Astrocyte of the hippocampus (primary cell): ENCODE data around the gene SLC35A3.
A peak's percentile ranks its signal among the peaks of the same experiment; 100 is the strongest.
"Not testable (repeated sequence)": the region's sequence is repeated elsewhere in the genome, so short reads cannot be mapped to it uniquely, and the experiment has no call there.

ENCODE experiments used
- DNase-seq: peaks from one replicate; pipeline ENCODE4 v3.0.0; 2011; ENCODE audit warnings: low read depth, low spot score

The SLC35A3 gene

DNA sequence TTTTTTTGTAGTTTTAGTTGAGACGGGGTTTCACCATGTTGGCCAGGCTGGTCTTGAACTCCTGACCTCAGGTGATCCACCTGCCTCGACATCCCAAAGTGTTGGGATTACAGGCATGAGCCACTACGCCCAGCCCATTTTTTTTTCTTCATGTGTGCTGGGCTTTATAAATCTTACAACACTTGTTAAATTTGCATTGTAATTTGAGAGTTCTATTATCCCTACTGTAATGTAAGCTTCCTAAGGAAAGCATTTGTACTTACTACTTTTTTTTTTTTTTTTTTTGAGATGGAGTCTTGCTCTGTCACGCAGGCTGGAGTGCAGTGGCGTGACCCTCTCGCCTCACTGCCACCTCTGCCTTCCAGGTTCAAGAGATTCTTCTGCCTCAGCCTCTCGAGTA lies 2.3 kb downstream of the SLC35A3 start:
- DNase-seq = not testable (repeated sequence)

DNA sequence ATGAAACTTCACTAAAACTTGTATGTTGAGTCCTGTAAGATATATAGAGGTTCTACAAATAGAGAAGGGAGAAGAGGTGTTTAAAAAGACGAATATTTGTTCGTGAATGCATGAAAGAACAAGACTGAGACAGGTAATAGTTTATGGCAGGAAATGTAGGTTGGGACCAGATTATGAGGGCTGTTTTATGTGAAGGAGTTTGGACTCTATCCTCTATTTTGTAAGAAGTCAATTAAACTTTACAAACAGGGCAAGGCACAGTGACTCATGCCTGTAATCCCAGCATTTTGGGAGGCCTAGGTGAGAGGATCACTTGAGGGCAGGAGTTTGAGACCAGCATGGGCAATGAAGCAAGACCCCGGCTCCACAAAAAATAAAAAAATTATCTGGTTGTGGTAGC lies 5.7 kb downstream of the SLC35A3 start:
- DNase-seq = no peak

DNA sequence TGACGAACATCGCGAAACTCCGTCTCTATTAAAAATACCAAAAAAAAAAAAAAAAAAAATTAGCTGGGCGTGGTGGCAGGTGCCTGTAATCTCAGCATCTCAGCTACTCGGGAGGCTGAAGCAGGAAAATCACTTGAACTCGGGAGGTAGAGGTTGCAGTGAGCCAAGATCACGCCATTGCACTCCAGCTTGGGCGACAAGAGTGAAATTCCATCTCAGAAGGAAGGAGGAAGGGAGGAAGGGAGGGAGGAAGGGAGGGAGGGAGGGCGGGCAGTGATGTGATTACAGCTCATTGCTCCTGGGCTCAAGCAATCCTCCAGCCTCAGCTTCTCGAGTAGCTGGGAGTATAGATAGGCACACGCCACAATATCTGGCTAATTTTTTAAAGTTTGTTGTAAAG lies 7.5 kb downstream of the SLC35A3 start:
- not testable (repeated sequence) for DNase-seq

DNA sequence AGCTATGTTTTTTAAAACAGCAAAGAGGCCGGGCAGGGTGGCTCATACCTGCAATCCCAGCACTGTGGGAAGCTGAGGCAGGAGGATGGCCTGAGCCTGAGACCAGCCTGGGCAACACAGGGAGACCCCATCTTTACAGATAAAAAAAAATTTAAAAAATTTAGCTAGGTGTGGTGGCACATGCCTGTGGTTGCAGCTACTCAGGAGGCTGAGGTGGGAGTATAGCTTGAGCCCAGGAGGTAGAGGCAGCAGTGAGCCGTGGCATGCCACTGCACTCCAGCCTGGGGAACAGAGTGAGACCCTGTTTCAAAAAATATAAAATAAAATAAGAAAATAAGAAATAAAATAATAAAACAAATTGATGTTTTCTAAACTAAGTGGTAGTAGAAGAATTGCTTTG lies 8.4 kb downstream of the SLC35A3 start:
- DNase-seq = no peak

DNA sequence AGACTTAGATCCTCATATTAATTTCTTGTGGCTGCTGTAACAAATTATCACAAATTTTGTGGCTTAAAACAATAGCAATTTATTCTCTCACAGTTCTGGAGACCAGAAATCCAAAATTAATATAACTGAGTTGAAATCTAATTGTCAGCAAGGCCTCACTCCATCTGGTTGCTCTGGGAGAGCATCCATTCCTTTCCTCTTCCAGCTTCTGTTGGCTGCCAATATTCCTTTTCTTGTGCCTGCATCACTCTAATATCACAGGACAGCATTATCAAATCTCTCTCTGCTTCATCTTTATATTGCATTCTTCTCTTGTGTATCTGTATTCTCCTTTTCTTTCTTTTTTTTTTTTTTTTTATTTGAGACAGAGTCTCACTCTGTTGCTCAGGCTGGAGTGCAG lies 9.3 kb downstream of the SLC35A3 start:
- no peak for DNase-seq

DNA sequence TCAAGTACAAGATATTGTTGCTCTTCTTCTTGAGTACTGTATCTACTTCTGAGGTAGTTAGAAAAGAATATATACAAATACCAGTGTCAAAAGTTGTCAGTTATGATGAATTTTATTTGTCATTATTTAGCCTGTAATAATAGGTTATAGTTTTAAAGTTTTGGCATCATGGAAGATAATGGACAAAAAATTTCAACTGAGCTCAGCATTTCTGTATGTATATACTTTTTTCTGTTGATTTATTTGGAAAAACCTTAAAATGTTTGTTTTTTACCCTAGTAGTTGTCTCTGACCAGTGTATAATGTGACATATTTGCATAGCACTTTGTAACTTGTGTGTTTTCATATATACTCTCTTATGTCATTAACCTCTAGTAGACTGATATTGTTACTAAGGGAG lies 11.1 kb downstream of the SLC35A3 start:
- DNase-seq = no peak

DNA sequence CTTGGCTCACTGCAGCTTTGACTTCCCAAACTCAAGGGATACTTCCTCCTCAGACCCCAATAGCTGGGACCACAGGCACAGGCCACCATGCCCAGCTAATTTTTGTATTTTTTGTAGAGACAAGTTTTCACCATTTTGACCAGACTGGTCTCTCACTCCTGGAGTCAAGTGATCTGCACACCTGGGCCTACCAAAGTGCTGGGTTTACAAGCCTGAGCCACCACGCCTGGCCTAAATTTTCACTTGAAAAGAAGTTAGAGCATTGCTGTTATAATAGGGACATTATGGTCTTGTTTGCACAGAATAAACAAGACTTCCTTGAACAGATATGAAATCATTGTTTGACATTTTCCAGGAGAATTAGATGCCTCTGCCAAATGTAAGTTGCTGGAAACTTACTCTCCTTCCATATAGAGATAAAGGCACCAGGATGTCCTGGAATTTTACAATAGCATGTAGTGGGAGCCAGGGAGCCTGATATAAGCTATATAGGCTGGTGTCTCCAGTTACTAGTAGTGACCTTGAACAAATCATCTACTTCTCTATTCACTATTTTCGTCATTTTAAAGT lies 16.9 kb downstream of the SLC35A3 start:
- DNase-seq = no peak

DNA sequence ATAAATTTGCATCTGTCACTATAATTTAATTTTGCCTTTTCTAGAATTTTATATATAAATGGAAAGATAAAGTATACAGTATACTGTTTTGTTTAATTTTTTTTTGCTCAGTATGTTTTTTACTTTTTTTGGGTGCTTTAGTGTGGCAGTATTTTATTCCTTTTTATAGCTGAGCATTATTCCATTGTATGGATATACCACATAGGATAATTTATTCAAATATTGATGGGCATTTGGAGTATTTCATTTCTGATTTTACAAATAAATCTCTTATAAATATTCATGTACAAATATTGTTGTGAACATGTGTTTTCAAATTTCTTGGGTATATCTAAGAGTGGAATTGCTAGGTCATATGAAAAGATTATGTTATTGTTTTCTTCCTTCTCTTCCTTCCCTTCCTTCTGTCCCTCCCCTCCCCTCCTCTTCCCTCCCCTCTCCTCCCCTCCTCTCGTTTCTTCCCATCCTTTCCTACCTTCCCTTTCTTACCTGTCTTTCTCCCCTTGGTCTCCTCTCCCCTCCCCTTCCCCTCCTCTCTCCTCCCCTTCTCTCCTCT lies 18.5 kb downstream of the SLC35A3 start:
- DNase-seq = no peak

DNA sequence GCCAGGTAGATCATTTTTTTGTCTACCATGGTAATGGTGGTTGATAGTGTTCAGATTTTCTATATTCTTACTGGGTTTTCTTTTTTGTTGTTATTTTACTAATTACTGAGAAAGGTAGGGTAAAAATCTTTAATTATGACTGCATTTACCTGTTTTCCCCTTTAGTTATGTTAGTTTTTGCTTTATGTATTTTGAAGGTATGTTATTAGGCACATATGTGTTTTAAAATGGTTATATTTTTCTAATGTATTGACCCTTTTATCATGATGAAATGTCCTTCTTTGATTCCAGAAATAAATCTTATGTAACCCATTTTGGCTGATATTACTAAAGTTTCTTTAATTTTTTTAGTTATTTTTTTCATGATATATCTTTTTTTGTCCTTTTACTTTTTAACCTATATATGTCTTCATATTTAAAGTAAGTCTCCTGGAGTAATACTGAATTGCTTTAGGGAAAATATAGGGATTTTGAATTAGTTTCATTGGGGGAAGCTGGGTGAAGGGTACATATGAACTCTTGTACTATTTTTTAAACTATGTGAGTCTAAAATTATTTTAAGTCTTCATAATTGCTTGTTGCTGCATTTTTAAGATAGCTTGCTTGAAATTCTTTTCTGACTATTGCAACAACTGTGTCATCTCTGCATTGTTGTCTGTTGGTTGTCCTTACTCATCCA lies 22.4 kb downstream of the SLC35A3 start:
- DNase-seq = no peak

DNA sequence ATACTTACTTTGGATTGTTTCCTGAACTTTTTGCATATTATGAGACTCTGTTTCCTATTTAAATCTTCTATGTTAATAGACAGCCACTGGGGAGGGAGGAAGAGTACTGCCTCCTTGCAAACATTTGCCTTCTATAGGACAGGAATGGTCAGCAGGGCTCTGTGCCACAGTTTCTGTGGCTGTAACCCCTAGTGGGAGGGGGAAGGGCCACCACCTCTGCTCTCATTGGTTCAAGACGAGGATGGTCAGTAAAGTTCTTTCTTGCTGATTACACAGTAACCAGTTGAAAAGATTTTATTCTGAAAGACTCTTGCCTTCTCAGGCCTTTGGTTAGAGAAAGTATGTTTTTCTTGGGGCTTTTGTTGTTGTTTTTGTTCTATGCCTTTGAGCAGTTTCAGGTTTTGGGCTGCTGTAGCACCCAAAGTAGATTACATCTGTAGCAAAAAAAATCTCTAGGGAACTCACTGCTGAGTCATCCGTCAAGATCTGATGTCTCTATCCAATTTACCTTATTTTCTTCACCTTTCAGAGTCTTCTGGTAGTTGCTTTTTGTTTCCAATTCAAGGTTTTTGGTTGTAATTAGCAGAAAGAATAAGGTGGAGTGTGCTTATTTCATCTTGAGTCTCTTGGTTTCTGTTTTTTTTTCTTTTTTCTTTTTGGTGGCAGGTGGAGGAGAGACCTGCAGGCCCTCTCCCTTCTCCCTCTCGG lies 23.1 kb downstream of the SLC35A3 start:
- DNase-seq = peak; percentile 56

DNA sequence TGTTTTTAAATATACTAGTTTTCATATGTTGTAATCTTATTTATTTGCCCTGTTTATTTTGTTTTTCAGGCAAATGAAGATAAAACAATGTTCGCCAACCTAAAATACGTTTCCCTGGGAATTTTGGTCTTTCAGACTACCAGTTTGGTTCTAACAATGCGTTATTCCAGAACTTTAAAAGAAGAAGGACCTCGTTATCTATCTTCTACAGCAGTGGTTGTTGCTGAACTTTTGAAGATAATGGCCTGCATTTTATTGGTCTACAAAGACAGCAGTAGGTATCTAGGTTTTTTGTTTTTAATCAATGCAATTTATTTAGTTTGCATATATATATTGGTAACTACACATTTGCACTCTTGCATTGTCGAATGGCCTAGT lies 23.7 kb downstream of the SLC35A3 start:
- no peak for DNase-seq

DNA sequence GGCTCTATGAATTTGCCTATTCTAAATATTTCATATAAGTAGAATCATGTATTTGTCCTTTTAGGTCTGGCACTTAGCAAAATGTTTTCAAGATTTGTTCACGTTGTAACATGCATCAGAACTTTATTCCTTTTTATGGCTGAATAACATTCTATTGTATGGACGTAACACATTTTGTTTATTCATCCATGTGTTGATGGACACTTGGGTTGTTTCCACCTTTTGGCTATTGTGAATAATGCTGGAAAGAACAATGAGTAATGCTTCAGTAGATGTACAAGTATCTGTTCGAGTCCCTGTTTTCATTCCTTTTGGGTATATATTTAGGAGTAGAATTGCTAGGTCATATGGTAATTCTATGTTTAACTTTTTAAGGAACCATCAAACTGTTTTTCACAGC lies 24.7 kb downstream of the SLC35A3 start:
- peak; percentile 11 for DNase-seq

DNA sequence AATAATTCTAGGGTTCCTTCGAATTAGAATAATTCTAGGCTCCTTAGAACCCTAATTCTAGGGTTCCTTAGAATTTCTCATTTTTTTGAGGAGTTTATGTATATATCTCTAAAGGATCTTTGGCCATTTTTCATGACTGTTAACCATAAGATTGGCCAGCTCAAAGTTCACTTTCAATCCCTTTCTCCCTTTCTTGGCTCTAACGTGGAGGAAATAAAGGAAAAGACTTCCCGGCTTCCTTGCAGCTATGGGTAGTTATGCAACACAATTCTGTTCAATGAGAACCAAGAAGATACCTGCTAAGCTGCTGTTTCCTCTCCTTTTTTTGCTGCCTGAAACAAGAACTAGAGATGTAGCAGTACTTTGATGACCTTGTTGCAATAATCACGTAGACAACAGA lies 27.2 kb downstream of the SLC35A3 start:
- DNase-seq = no peak

DNA sequence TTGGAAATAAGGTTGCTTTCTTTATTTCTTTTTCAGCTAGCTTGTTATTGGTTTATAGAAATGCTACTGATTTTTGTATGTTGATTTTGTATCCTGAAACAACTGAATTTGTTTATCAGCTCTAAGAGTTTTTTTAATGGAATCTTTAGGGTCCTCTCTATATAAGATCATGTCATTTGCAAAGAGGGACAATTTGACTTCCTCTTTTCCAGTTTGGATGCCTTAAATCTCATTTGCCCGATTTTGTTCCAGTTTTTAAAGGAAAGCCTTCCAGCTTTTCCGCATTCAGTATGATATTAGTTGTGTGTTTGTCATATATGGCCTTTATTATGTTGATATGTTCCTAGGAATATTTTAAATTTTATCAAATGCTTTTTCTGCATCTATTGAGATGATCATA lies 31.7 kb downstream of the SLC35A3 start:
- DNase-seq = no peak

DNA sequence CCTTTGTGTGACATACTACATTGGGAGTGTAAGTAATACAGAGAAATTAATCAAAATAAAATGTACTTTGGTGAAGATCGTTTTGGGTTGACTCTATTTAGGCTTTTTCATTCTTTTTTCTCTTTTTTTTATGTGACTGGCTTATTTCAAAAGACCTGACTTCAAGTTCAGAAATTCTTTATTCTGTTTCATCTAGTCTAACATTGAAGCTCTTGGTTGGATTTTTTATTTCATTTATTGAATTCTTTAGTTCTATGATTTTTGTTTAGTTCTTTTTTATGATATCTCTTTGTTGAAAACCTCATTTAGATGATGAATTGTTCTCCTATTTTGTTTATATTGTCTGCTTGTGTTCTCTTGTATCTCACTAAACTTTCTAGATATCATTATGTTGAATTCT lies 35.6 kb downstream of the SLC35A3 start:
- no peak for DNase-seq

DNA sequence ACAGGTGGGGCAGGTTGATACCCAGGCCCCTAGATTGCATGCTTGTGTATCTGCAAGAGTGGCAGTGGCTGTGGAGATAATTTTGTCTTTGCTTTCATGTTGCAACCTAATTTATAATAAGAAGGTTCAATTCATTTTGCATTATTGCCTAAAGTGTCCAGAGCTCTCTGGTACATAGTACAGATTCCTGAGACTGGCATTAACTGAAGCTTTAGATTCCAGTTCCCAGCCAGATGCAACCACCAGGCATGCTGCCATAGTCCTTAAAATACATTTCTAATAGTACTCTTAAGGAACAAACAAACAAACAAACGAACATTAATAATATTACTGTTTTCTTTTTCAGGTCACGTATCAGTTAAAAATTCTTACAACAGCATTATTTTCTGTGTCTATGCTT lies 36.9 kb downstream of the SLC35A3 start:
- no peak for DNase-seq

DNA sequence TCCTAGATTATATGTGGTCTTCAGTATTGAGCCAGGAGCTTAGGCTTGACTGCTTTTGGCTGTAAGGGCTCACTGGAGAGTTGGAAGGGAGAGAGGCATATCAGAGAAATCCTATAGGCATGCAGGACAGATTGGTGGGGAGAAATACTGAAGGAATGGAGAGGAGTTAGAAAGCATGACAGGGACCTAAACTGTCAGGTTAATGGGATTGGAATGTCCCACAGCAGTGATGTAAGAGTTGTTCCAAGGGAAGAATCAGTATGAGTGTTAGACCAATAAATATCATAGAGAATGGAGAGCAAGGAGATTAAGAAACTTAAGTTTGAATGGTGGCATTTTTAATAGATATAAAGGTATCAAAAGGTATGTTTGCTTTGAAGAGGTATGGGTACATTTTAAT lies 39.7 kb downstream of the SLC35A3 start:
- DNase-seq = no peak

DNA sequence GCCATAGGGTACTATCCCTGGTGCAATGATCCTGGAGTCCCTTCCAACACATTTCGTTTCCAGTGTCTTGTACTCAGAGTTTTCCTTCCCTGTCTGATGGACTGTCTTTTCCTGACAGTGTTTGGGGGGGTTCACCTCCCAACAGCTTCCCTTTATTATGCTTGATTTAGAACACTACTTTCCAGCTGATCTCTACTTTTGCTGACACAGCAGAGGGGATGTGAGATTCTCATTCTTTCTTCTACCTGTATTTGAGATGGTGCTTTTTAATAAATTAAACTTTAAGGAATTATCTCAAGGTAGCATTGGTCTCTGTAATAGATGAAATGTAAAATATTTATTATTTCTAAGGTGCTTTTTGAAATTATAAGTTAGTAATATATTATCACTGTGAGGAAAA lies 41.0 kb downstream of the SLC35A3 start:
- no peak for DNase-seq

DNA sequence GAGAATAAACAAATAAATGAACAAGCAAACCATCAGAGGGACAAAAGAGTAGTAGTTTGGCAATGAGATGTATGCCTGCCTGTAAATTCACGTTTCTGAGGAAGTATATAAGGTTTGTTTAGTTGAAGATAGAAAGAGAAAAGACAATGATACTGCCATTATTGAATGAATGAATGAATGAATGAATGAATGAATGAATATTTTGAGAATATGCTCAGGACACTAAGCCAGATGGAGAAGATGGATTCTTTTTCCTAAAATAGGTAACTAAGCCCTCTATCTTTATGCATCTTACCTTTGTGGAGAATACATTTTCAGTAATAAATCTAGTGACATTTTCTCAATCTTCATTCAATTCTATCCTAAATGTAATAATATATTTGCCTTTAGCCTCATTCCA lies 49.4 kb downstream of the SLC35A3 start:
- DNase-seq = no peak

DNA sequence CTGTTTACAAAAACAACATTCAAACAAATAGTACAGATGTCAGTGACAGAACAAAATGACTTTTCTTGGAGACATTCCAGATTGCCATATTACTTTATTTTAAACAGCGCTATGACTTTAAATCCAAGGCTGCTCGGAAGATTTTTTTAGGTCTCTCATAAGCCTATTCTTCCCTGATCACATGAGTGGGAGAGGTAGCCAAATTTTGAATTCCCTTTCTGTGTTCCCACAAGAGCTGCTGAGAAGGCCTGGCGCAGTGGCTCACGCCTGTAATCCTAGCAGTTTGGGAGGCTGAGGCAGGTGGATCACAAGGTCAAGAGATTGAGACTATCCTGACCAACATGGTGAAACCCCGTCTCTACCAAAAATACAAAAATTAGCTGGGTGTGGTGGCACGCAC lies 53.7 kb downstream of the SLC35A3 start:
- no peak for DNase-seq

DNA sequence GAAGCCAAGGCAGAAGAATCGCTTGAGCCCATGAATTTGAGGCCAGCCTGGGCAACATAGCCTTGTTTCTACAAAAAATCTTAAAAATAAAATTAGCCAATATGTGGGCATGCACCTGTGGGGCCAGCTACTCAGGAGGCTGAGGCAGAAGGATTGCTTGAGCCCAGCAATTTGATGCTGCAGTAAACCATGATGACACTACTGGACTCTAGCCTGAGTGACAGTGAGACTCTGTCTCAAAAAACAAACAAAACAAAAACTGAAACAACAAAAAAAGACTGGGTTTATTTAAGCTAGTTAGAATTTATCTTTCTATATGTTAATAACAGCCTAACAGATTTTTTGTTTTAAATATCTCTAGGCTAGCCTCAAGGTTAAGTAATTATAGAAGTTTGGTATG lies 57.4 kb downstream of the SLC35A3 start:
- no peak for DNase-seq

DNA sequence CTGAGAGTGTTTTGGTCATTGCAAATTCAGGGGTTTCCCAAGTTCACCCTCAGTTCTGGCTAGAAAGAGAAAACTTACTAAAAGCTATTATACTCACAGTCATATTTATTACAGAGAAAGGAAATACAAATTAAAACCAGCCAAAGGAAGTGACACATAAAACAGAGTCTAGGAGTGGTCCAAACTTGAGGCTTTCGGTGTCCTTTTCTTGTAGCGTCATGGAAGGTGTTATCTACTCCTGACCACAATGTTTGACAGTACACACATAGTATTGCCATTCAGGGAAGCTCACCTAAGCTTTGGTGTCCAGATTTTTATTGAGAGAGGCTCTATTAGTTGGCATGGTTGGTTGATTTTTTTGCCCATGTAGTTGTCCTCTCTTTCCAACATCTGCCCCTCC lies 59.0 kb downstream of the SLC35A3 start:
- no peak for DNase-seq

DNA sequence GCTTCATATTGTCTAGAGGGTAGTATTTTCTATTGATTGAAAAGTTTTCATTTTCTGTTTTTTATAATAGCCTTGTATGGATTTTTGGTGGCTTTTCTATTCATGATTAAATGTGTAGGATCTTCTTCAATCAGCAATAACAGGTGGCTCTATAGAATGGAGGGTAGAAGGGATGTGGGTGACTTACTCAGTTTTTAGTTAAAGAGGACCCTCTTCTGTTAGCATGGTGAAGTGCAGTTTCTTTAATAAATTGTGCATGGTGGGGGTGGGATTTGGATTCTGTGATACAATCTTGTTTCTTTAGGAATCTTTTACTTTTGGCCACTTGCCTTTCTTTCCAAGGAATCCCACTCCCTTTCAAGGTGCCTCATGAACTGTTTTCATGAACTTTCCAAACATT lies 64.7 kb downstream of the SLC35A3 start:
- DNase-seq = peak; percentile 42
